Parathyroid adenoma (tissue), 2 donors: ENCODE results near the gene PRAMEF13.
"Not testable (repeated sequence)": the region's sequence is repeated elsewhere in the genome, so short reads cannot be mapped to it uniquely, and the experiment has no call there.

Experiments
- H2AFZ ChIP-seq: fragments of 300-600 bp; sonication (generic); one replicate; pipeline ENCODE4 v1.7.0; 2017; ENCODE audit warnings: antibody characterized with exemption, mild to moderate bottlenecking
- H3K27ac ChIP-seq: fragments of 300-600 bp; sonication (generic); one replicate; pipeline ENCODE4 v1.7.0; 2017
- H3K27me3 ChIP-seq: fragments of 300-600 bp; sonication (generic); one replicate; pipeline ENCODE4 v1.7.0; 2017; ENCODE audit warnings: low read length; ENCODE audit not compliant: control insufficient read depth, insufficient read depth
- H3K36me3 ChIP-seq: fragments of 300-600 bp; sonication (generic); one replicate; pipeline ENCODE4 v1.7.0; 2017; ENCODE audit warnings: low read length; ENCODE audit not compliant: control insufficient read depth, insufficient read depth
- H3K4me1 ChIP-seq: fragments of 300-600 bp; sonication (generic); one replicate; pipeline ENCODE4 v1.7.0; 2017; ENCODE audit warnings: control low read depth
- H3K4me2 ChIP-seq: fragments of 300-600 bp; sonication (generic); one replicate; pipeline ENCODE4 v1.7.0; 2017; ENCODE audit warnings: low read length
- H3K4me3 ChIP-seq: fragments of 300-600 bp; sonication (generic); one replicate; pipeline ENCODE4 v1.7.0; 2017; ENCODE audit warnings: low read depth, low read length
- H3K79me2 ChIP-seq: fragments of 300-600 bp; sonication (generic); one replicate; pipeline ENCODE4 v1.7.0; 2017; ENCODE audit warnings: control low read depth
- H3K9ac ChIP-seq: fragments of 300-600 bp; sonication (generic); one replicate; pipeline ENCODE4 v1.7.0; 2017; ENCODE audit warnings: mild to moderate bottlenecking
- H3K9me3 ChIP-seq: fragments of 300-600 bp; sonication (generic); one replicate; pipeline ENCODE4 v1.7.0; 2017; ENCODE audit warnings: low read length; ENCODE audit not compliant: control insufficient read depth
- CTCF ChIP-seq: fragments of 300-600 bp; sonication (generic); IDR thresholded peaks from one replicate; pipeline ENCODE4 v1.7.0; 2017; ENCODE audit warnings: antibody characterized with exemption, mild to moderate bottlenecking
- donor health status: primary hyperparathyroidism.

PRAMEF13 gene

GRCh38 chr1:13230096-13230495 is 28.9 kb upstream of the PRAMEF13 start:
- H3K4me3 ChIP-seq, H3K9me3 ChIP-seq, H3K4me1 ChIP-seq, H3K9ac ChIP-seq, H3K36me3 ChIP-seq, H3K4me2 ChIP-seq, H3K27me3 ChIP-seq, H3K79me2 ChIP-seq, H3K27ac ChIP-seq, H2AFZ ChIP-seq: not testable (repeated sequence)

GRCh38 chr1:13228343-13228781 is 27.2 kb upstream of the PRAMEF13 start:
- TF ChIP-seq CTCF: peak; percentile 19
- H3K27me3 ChIP-seq: no peaks in the 10 kb centered on the region
- no peak overlapping the region for H3K4me3 ChIP-seq
- no peaks in the 10 kb centered on the region for H3K36me3 ChIP-seq
- no peak overlapping the region for H3K9ac ChIP-seq
- H3K4me2 ChIP-seq: no peak overlapping the region
- H3K79me2 ChIP-seq: no peaks in the 10 kb centered on the region
- H2AFZ ChIP-seq: no peak overlapping the region
- H3K9me3 ChIP-seq: no peaks in the 10 kb centered on the region
- no peak overlapping the region for H3K27ac ChIP-seq
- no peaks in the 10 kb centered on the region for H3K4me1 ChIP-seq

DNA sequence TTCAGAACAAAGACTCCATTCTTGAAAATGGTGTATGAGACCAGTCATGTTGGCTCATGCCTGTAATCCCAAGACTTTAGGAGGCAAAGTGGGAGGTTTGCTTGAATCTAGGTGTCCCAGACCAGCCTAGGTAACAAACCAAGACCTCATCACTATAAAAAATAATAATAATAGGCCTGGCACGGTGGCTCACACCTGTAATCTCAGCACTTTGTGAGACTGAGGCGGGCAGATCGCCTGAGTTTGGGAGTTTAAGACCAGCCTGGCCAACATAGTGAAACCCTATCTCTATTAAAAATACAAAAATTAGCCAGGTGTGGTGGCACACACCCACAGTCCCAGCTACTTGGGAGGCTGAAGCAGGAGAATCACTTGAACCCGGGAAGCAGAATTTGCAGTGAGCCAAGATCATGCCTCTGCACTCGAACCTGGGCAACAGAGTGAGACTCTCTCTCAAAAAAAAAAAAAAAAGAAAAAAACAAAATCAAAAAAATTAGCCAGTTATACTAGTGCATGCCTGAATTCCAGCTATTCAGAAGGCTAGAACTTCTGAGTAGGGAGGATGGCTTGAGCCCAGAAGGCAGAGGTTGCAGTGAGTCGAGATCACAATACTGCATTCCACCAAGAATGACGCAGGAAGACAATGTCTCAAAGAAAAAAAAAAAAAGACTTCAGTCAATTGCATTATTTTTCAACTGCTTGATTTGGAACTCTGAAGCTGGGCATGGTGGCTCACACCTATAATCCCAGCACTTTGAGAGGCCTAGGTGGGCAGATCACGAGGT is 26.3 kb upstream of the PRAMEF13 start:
- not testable (repeated sequence) for H3K36me3 ChIP-seq, H3K27ac ChIP-seq, H2AFZ ChIP-seq, H3K4me2 ChIP-seq, H3K4me1 ChIP-seq, H3K9ac ChIP-seq, H3K9me3 ChIP-seq, H3K79me2 ChIP-seq, H3K27me3 ChIP-seq, H3K4me3 ChIP-seq

GRCh38 chr1:13225675-13226204 is 24.5 kb upstream of the PRAMEF13 start, which contains the start of gene PRAMEF18:
Gene PRAMEF18 (minus strand): TSS chr1:13226154. CDS start chr1:13226106, 48 bp downstream.
- not testable (repeated sequence) for H3K4me3 ChIP-seq, H3K4me2 ChIP-seq, H2AFZ ChIP-seq, H3K79me2 ChIP-seq, H3K27me3 ChIP-seq, H3K9ac ChIP-seq, H3K36me3 ChIP-seq, H3K27ac ChIP-seq, H3K9me3 ChIP-seq, H3K4me1 ChIP-seq

- Histone ChIP-seq H3K4me3 (no peak overlapping the region), H3K4me2 (no peak overlapping the region), H3K36me3 (no peaks in the 10 kb centered on the region), H3K27ac (no peak overlapping the region), H3K27me3 (no peaks in the 10 kb centered on the region), H3K4me1 (no peaks in the 10 kb centered on the region), H3K9ac (no peak overlapping the region), H2AFZ (no peak overlapping the region), H3K79me2 (no peaks in the 10 kb centered on the region), H3K9me3 (no peaks in the 10 kb centered on the region)
- TF ChIP-seq CTCF: no peak
Measured at GRCh38 chr1:13224480-13225060, 23.4 kb upstream of the PRAMEF13 start.

DNA sequence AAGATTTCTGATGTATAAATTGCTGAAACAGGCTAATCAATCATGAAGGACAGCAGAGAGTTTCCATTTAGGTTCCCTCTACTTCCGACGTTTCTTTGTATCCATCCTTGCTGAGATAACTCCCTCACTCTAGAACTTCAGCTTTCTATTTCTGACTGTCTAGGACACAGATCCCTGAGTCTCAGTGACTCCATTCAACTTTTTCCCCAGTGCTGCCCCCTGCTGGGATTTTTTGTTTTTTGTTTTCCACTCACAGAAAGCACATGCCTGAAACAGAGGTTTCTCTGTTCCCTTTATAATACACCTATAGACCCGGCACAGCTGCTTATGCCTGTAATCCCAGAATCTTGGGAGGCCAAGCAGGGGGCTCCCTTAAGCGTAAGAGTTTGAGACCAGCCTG is 21.6 kb upstream of the PRAMEF13 start:
- H3K9me3 ChIP-seq, H3K4me1 ChIP-seq: not testable (repeated sequence)

DNA sequence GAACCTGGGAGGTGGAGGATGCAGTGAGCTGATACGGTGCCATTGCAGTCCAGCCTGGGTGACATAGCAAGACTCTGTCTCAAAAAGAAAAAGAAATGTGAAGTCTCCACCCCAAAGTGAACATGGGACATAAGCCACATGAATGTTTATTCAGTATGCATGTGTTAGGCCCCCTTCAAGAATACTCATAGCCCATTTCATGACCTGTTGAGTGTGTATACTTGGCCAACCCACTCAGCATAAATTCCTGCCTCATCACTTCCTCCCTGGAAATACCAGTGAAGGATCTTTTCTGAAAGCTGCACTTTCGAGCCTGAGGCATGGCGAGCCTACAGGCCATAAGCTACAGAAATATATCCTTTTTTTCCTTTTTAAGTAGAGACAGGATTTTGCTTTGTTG is 18.0 kb upstream of the PRAMEF13 start:
- H3K36me3 ChIP-seq, H3K9me3 ChIP-seq, H3K27ac ChIP-seq, H2AFZ ChIP-seq, H3K79me2 ChIP-seq, H3K4me2 ChIP-seq, H3K4me1 ChIP-seq, H3K4me3 ChIP-seq, H3K9ac ChIP-seq, H3K27me3 ChIP-seq: not testable (repeated sequence)

More for the DNA sequence above, 21.6 kb upstream of the PRAMEF13 start:
- H3K9ac ChIP-seq, H3K4me2 ChIP-seq, H3K27me3 ChIP-seq, H3K27ac ChIP-seq, H2AFZ ChIP-seq, H3K79me2 ChIP-seq, H3K4me3 ChIP-seq, H3K36me3 ChIP-seq: not testable (repeated sequence)

- not testable (repeated sequence) for H3K27ac ChIP-seq, H3K4me1 ChIP-seq, H3K9me3 ChIP-seq, H3K79me2 ChIP-seq, H3K4me2 ChIP-seq, H3K9ac ChIP-seq, H2AFZ ChIP-seq, H3K36me3 ChIP-seq, H3K4me3 ChIP-seq, H3K27me3 ChIP-seq
Measured at GRCh38 chr1:13216619-13217018, 15.4 kb upstream of the PRAMEF13 start.

- not testable (repeated sequence) for H2AFZ ChIP-seq, H3K27me3 ChIP-seq, H3K4me3 ChIP-seq, H3K27ac ChIP-seq, H3K36me3 ChIP-seq, H3K9me3 ChIP-seq, H3K79me2 ChIP-seq, H3K4me2 ChIP-seq, H3K9ac ChIP-seq, H3K4me1 ChIP-seq
Measured at GRCh38 chr1:13208712-13209111, 7.5 kb upstream of the PRAMEF13 start.
